Adrenal gland (tissue), 5 donors: ENCODE measurements around the gene TCF12.

Source experiments
- POLR2A ChIP-seq, 2 donors: fragments of 450-650 bp; IDR thresholded peaks; one replicate each; pipeline ENCODE4 v1.6.1; 2017; ENCODE audit warnings: antibody characterized with exemption in 2 of 2, mild to moderate bottlenecking in 2 of 2, moderate library complexity in 1 of 2
- TF ChIP-seq, protein P1 (sequence below), 6 experiments: fragments of 450-650 bp in 4 of 6; fragments of 200-600 bp in 2 of 6; sonication (generic) in 1 of 6; IDR thresholded peaks; 1 replicate in 5 of 6; 2 replicates in 1 of 6; pipeline versions ENCODE4 v1.5.1 to v1.8.0; 2016 to 2021; ENCODE audit warnings: antibody characterized with exemption in 6 of 6, mild to moderate bottlenecking in 2 of 6, moderate library complexity in 1 of 6
- donor health status: DM: no; HTN: no; CAD: no.

DNA sequence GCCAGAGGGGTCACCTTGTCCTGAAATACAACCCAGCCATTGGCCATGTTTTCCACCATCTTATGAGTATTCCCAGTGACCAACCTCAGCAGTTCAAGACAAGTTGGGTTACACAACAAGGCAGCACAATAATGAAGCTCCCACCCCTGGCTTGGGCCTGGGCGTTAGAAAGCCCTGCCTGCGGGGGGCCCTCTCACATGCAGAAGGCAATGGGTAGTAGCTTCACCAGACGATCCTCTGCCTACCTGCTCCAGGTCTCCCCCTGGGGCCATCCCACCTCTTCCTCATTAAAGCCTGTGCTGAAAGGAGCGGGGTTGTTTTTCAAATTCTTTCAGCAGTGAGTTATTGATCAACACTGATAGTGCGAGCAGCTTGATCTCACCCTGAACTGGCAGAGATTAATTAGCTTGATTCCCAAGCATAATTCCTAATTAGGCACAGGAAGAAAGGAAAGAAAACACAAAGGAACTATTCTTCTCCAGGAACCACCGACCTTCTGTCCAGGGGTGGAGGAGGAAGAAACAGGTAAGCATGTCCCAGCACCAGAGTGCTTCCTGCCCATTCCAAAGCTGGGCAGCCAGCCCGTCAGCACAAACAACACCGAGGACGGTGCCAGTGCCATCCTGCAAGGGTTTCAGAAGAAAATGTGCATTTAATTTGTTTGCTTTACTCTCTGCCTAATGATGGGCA is 378.2 kb downstream of the TCF12 start:
- TF ChIP-seq, protein P1, sequence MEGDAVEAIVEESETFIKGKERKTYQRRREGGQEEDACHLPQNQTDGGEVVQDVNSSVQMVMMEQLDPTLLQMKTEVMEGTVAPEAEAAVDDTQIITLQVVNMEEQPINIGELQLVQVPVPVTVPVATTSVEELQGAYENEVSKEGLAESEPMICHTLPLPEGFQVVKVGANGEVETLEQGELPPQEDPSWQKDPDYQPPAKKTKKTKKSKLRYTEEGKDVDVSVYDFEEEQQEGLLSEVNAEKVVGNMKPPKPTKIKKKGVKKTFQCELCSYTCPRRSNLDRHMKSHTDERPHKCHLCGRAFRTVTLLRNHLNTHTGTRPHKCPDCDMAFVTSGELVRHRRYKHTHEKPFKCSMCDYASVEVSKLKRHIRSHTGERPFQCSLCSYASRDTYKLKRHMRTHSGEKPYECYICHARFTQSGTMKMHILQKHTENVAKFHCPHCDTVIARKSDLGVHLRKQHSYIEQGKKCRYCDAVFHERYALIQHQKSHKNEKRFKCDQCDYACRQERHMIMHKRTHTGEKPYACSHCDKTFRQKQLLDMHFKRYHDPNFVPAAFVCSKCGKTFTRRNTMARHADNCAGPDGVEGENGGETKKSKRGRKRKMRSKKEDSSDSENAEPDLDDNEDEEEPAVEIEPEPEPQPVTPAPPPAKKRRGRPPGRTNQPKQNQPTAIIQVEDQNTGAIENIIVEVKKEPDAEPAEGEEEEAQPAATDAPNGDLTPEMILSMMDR (IDR thresholded peaks at IDR 0.05): no peak
- TF ChIP-seq POLR2A (IDR thresholded peaks at IDR 0.05): no peak
